Measurements from ENCODE around the gene C18orf63.

DNA sequence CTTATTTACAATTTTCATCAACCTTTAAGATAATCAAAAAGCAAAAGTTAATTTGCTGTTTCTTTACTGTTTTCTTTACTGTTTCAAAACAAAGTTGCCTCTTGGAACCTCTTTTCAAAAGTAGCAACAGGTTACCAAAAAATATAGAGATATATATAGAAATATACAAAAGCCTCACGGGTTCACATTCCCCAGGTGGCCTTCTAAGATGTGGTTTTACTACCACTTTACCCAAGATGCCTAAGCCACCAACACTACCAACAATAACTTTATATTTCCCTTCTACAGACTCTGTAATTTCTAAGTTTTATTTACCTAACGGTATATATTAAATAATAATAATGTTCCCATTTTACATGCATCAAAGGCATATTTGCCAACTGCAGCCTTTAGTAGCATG, 28.8 kb upstream of the C18orf63 start:
- TF ChIP-seq, protein P1, sequence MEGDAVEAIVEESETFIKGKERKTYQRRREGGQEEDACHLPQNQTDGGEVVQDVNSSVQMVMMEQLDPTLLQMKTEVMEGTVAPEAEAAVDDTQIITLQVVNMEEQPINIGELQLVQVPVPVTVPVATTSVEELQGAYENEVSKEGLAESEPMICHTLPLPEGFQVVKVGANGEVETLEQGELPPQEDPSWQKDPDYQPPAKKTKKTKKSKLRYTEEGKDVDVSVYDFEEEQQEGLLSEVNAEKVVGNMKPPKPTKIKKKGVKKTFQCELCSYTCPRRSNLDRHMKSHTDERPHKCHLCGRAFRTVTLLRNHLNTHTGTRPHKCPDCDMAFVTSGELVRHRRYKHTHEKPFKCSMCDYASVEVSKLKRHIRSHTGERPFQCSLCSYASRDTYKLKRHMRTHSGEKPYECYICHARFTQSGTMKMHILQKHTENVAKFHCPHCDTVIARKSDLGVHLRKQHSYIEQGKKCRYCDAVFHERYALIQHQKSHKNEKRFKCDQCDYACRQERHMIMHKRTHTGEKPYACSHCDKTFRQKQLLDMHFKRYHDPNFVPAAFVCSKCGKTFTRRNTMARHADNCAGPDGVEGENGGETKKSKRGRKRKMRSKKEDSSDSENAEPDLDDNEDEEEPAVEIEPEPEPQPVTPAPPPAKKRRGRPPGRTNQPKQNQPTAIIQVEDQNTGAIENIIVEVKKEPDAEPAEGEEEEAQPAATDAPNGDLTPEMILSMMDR (IDR thresholded peaks at IDR 0.05): no peak
- TF ChIP-seq POLR2A (IDR thresholded peaks at IDR 0.05; ENCODE audit: low read depth) (no peak), POLR2AphosphoS5 (IDR thresholded peaks at IDR 0.05) (no peak), EP300 (IDR thresholded peaks at IDR 0.05) (no peak)
